H1 (cell line): ENCODE data around the gene PSMB3. TPM values are rescaled to one million over a fixed set of nuclear protein-coding genes. Genes with fewer than 3 reads are reported as not detected.

Source experiments
- BCL11A ChIP-seq, 2 experiments: IDR thresholded peaks; one replicate each; pipeline ENCODE4 v1.6.1; 2011; ENCODE audit warnings: low read depth in 2 of 2, low read length in 2 of 2, mild to moderate bottlenecking in 2 of 2
- CBX5 ChIP-seq: fragments of 300-800, 300-1000 bp; sonication (generic); IDR thresholded peaks from 2 replicates; pipeline ENCODE4 v1.7.1; 2016; ENCODE audit warnings: antibody characterized with exemption, low read length, low read depth
- CREB1 ChIP-seq: IDR thresholded peaks from 2 replicates; pipeline ENCODE4 v1.6.1; 2012; ENCODE audit warnings: inconsistent platforms
- EGR1 ChIP-seq: IDR thresholded peaks from 2 replicates; pipeline ENCODE4 v1.6.1; 2011; ENCODE audit warnings: low read depth, low read length, borderline replicate concordance
- FOSL1 ChIP-seq: IDR thresholded peaks from 2 replicates; pipeline ENCODE4 v1.6.1; 2011; ENCODE audit warnings: mild to moderate bottlenecking, low read depth, low read length, moderate library complexity; ENCODE audit not compliant: insufficient read depth
- GTF2F1 ChIP-seq: IDR thresholded peaks from 2 replicates; pipeline ENCODE4 v1.6.1; 2012; ENCODE audit warnings: low read depth, low read length, improper control_type of control experiment, borderline replicate concordance
- NRF1 ChIP-seq: IDR thresholded peaks from 2 replicates; pipeline ENCODE4 v1.6.1; 2011; ENCODE audit warnings: mild to moderate bottlenecking, low read depth, low read length, improper control_type of control experiment
- PHF8 ChIP-seq: fragments of 200-600 bp; sonication (generic); conservative IDR thresholded peaks from 2 replicates; pipeline ENCODE4 v1.7.1; 2012; ENCODE audit warnings: low read depth, mild to moderate bottlenecking, inconsistent platforms, low read length, moderate library complexity
- POLR2AphosphoS5 ChIP-seq: IDR thresholded peaks from 2 replicates; pipeline ENCODE4 v1.6.1; 2011; ENCODE audit warnings: low read depth, low read length
- RAD21 ChIP-seq, 2 experiments: IDR thresholded peaks in 1 of 2; conservative IDR thresholded peaks in 1 of 2; 2 replicates each; pipeline ENCODE4 v1.6.1; 2011; ENCODE audit warnings: low read depth in 2 of 2, low read length in 2 of 2, improper control_type of control experiment in 1 of 2, inconsistent platforms in 1 of 2, mild to moderate bottlenecking in 1 of 2, moderate library complexity in 1 of 2
- RFX5 ChIP-seq: IDR thresholded peaks from 2 replicates; pipeline ENCODE4 v1.6.1; 2011; ENCODE audit warnings: low read depth, low read length, improper control_type of control experiment, borderline replicate concordance
- SAP30 ChIP-seq: fragments of 300-600 bp; sonication (generic); IDR thresholded peaks from 2 replicates; pipeline ENCODE4 v1.7.1; 2012; ENCODE audit warnings: low read length, moderate library complexity, mild to moderate bottlenecking, inconsistent platforms; ENCODE audit not compliant: insufficient read depth, insufficient replicate concordance
- SIRT6 ChIP-seq: IDR thresholded peaks from one replicate; pipeline ENCODE4 v1.7.1; 2012; ENCODE audit warnings: low read length, inconsistent platforms
- SUZ12 ChIP-seq: fragments of 200-600 bp; sonication (generic); IDR thresholded peaks from 2 replicates; pipeline ENCODE4 v1.6.1; 2012; ENCODE audit warnings: mild to moderate bottlenecking, inconsistent platforms, low read length, moderate library complexity, mixed read lengths
- TAF7 ChIP-seq: optimal IDR thresholded peaks from 2 replicates; pipeline ENCODE3; 2011; ENCODE audit warnings: low read depth, mild to moderate bottlenecking, inconsistent platforms, low read length, moderate library complexity, borderline replicate concordance
- TBP ChIP-seq: IDR thresholded peaks from 2 replicates; pipeline ENCODE4 v1.6.1; 2011; ENCODE audit warnings: low read depth, low read length, improper control_type of control experiment
- polyA plus RNA-seq, 7 experiments: library from polyadenylated mRNA; depleted of rRNA in 3 of 7; stranded (reverse) in 5 of 7; unstranded in 2 of 7; fragments of >200 nt in 5 of 7; fragments of 200-250 nt in 2 of 7; gene quantifications; 1 replicate in 5 of 7; 2 replicates in 1 of 7; 4 replicates in 1 of 7; pipeline versions ENCODE4 v1.2.1 to v1.2.3, GENCODE V29; 2011 to 2013; ENCODE audit warnings: missing spikeins in 2 of 7, mixed read lengths in 2 of 7
- total RNA-seq: library from RNA; stranded (reverse); fragmentation: NEBNext Ultra II Directional; extraction: Animal tissue kit (Norgen Biotek cat#: 25700); gene quantifications from 2 replicates; pipeline ENCODE4 v1.2.1, GENCODE V29; 2021
- TF ChIP-seq, protein P1 (sequence below): IDR thresholded peaks from 2 replicates; pipeline ENCODE4 v1.6.1; 2011; ENCODE audit warnings: low read depth, mild to moderate bottlenecking, low read length; ENCODE audit not compliant: insufficient read depth
- TF ChIP-seq, protein P2 (sequence below): IDR thresholded peaks from 2 replicates; pipeline ENCODE4 v1.6.1; 2011; ENCODE audit warnings: low read length, improper control_type of control experiment
- TF ChIP-seq, protein P3 (sequence below): IDR thresholded peaks from 2 replicates; pipeline ENCODE4 v1.6.1; 2012; ENCODE audit warnings: low read length, inconsistent platforms
- TF ChIP-seq, protein P4 (sequence below): IDR thresholded peaks from 2 replicates; pipeline ENCODE4 v1.6.1; 2012; ENCODE audit warnings: inconsistent platforms

Gene PSMB3
- total and polyA plus RNA-seq, 2 of the 8 experiments (the other 6 are each of a cell fraction or from before 2014, with no cell fraction given): 291 to 914 TPM

DNA sequence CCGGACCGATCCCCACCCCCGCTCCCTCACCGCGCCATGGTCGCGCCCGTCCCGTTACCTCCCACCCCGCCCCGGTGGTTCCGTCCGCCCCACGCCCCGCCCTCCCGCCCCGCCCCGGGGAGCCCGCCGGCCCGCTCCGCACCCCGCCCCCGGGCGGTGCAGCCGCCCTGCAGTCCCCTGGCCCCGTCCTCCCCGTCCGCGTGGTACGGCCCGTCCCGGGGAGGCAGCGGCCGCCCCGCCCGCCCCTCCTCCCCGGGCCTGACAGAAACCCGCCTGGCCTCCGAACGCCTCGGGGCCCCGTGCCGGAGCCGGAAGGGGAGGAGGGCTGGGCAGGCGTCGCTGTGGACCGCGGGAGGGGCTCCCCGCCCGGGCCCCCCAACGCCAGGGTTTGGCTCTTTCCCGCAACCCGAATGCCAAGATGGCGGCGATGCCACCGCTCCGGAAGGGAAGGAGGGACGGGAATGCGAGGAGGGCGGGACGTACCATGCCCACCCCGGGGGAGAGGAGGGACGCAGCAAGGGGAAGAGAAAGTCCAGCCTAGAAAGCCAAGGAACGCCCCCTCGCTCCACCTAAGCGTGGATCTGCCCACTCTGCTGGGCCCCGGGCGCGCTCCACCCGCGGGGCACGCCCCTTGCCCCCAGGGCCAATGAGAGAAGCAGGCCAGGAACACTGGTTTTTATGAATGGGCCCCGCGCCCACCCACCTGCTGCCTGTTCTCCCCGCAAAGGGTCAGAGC is 47.1 kb downstream of the PSMB3 start, which contains the start of gene PIP4K2B (continued):
- peak; percentile 84 for TF ChIP-seq TBP
- TF ChIP-seq PHF8: peak; percentile 94
- TF ChIP-seq CREB1: peak; percentile 56
- TF ChIP-seq FOSL1: no peak
- TF ChIP-seq GTF2F1: no peak
- TF ChIP-seq, protein P1, sequence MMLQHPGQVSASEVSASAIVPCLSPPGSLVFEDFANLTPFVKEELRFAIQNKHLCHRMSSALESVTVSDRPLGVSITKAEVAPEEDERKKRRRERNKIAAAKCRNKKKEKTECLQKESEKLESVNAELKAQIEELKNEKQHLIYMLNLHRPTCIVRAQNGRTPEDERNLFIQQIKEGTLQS: no peak
- peak; percentile 63 for TF ChIP-seq TAF7
- TF ChIP-seq RAD21 (IDR thresholded peaks at IDR 0.05 in 1 of 2, conservative IDR thresholded peaks at IDR 0.05 in 1 of 2; ENCODE audit: low read depth in 2 of 2, low read length in 2 of 2): no peak
- peak; percentile 89 for TF ChIP-seq POLR2AphosphoS5
- TF ChIP-seq, protein P2, sequence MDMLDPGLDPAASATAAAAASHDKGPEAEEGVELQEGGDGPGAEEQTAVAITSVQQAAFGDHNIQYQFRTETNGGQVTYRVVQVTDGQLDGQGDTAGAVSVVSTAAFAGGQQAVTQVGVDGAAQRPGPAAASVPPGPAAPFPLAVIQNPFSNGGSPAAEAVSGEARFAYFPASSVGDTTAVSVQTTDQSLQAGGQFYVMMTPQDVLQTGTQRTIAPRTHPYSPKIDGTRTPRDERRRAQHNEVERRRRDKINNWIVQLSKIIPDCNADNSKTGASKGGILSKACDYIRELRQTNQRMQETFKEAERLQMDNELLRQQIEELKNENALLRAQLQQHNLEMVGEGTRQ: no peak
- TF ChIP-seq SUZ12: no peak
- no peak for TF ChIP-seq SIRT6
- TF ChIP-seq CBX5: no peak
- no peak for TF ChIP-seq NRF1
- TF ChIP-seq BCL11A (IDR thresholded peaks at IDR 0.05; ENCODE audit: low read depth in 2 of 2, low read length in 2 of 2): no peak
- TF ChIP-seq EGR1: peak; percentile 85
- TF ChIP-seq RFX5: no peak
- TF ChIP-seq SAP30: no peak
- TF ChIP-seq, protein P3, sequence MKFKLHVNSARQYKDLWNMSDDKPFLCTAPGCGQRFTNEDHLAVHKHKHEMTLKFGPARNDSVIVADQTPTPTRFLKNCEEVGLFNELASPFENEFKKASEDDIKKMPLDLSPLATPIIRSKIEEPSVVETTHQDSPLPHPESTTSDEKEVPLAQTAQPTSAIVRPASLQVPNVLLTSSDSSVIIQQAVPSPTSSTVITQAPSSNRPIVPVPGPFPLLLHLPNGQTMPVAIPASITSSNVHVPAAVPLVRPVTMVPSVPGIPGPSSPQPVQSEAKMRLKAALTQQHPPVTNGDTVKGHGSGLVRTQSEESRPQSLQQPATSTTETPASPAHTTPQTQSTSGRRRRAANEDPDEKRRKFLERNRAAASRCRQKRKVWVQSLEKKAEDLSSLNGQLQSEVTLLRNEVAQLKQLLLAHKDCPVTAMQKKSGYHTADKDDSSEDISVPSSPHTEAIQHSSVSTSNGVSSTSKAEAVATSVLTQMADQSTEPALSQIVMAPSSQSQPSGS: no peak
- TF ChIP-seq, protein P4, sequence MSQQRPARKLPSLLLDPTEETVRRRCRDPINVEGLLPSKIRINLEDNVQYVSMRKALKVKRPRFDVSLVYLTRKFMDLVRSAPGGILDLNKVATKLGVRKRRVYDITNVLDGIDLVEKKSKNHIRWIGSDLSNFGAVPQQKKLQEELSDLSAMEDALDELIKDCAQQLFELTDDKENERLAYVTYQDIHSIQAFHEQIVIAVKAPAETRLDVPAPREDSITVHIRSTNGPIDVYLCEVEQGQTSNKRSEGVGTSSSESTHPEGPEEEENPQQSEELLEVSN: no peak
